Upper lobe of right lung (tissue), 1 donor: ENCODE data around the gene TGM5. TPM values are rescaled to one million over a fixed set of nuclear protein-coding genes. Genes with fewer than 3 reads are reported as not detected.
A peak's percentile ranks its signal among the peaks of the same experiment; 100 is the strongest.

Experiments
- ATAC-seq: fragments of 200-7000 bp; cut with Tn5 transposase; one replicate; pipeline ENCODE4 v1.9.1; 2020; ENCODE audit warnings: mild to moderate bottlenecking, moderate library complexity
- DNase-seq: peaks from one replicate; pipeline ENCODE4 v3.0.0-alpha.2; 2020
- H3K27ac ChIP-seq: fragments of 200-600 bp; one replicate; pipeline ENCODE4 v1.8.0; 2022
- H3K27me3 ChIP-seq: fragments of 200-600 bp; one replicate; pipeline ENCODE4 v1.8.0; 2022; ENCODE audit warnings: mild to moderate bottlenecking
- H3K36me3 ChIP-seq: fragments of 200-600 bp; one replicate; pipeline ENCODE4 v1.8.0; 2022
- H3K4me1 ChIP-seq: fragments of 200-600 bp; one replicate; pipeline ENCODE4 v1.8.0; 2022
- H3K4me3 ChIP-seq: fragments of 200-600 bp; one replicate; pipeline ENCODE4 v1.8.0; 2022; ENCODE audit warnings: mild to moderate bottlenecking
- H3K9me3 ChIP-seq: fragments of 200-600 bp; one replicate; pipeline ENCODE4 v1.8.0; 2022
- CTCF ChIP-seq: fragments of 200-600 bp; IDR thresholded peaks from one replicate; pipeline ENCODE4 v1.8.0; 2022; ENCODE audit warnings: antibody characterized with exemption
- intact Hi-C: fragments of 100-400 bp; cut with DNase I; formaldehyde crosslinking; loops from one replicate; pipeline ENCODE4 v1.11.0; 2022
- total RNA-seq: library from RNA; stranded (reverse); fragmentation: NEBNext Ultra II Directional; extraction: Animal tissue kit (Norgen Biotek cat#: 25700); gene quantifications from one replicate; pipeline ENCODE4 v1.2.1, GENCODE V29; 2021
- donor health status: DM: no; HTN: yes; CAD: no; lungs with severe emphysema.

Gene TGM5
- total RNA-seq, 1 donor from 2014 or later = not detected

GRCh38 chr15:43253431-43254403, 13.0 kb downstream of the TGM5 start:
- no peaks in the 10 kb centered on the region for H3K27me3 ChIP-seq
- DNase-seq = no peak
- no peak overlapping the region for H3K4me3 ChIP-seq
- no peaks in the 10 kb centered on the region for H3K4me1 ChIP-seq
- no peak overlapping the region for H3K27ac ChIP-seq
- no peak for TF ChIP-seq CTCF
- no peaks in the 10 kb centered on the region for H3K9me3 ChIP-seq
- peak; percentile 61 for ATAC-seq
- intact Hi-C loops = no loop called here
- no peaks in the 10 kb centered on the region for H3K36me3 ChIP-seq

GRCh38 chr15:43251871-43252250, 14.9 kb downstream of the TGM5 start:
- no peak overlapping the region for H3K4me3 ChIP-seq
- H3K9me3 ChIP-seq = no peaks in the 10 kb centered on the region
- H3K36me3 ChIP-seq = no peaks in the 10 kb centered on the region
- no peak for DNase-seq
- no peaks in the 10 kb centered on the region for H3K27me3 ChIP-seq
- no peak overlapping the region for H3K27ac ChIP-seq
- intact Hi-C loops = no loop called here
- ATAC-seq = no peak
- H3K4me1 ChIP-seq = no peaks in the 10 kb centered on the region
- TF ChIP-seq CTCF = no peak

- no peaks in the 10 kb centered on the region for H3K27me3 ChIP-seq
- DNase-seq (no peak), ATAC-seq (no peak)
- H3K9me3 ChIP-seq = no peaks in the 10 kb centered on the region
- H3K4me1 ChIP-seq = no peaks in the 10 kb centered on the region
- no peak for TF ChIP-seq CTCF
- H3K36me3 ChIP-seq = no peaks in the 10 kb centered on the region
- intact Hi-C loops = no loop called here
- no peak overlapping the region for H3K27ac ChIP-seq
- no peak overlapping the region for H3K4me3 ChIP-seq
Measured at GRCh38 chr15:43251185-43251870, 15.4 kb downstream of the TGM5 start.

GRCh38 chr15:43250785-43251184, 15.9 kb downstream of the TGM5 start:
- no peak for TF ChIP-seq CTCF
- H3K9me3 ChIP-seq = no peaks in the 10 kb centered on the region
- intact Hi-C loops = no loop called here

GRCh38 chr15:43249699-43250203, 17.0 kb downstream of the TGM5 start:
- Histone ChIP-seq H3K4me3 (no peak overlapping the region), H3K9me3 (no peaks in the 10 kb centered on the region), H3K27me3 (no peaks in the 10 kb centered on the region), H3K27ac (no peak overlapping the region), H3K4me1 (no peaks in the 10 kb centered on the region), H3K36me3 (no peaks in the 10 kb centered on the region)
- ATAC-seq (peak; percentile 39), DNase-seq (no peak)
- TF ChIP-seq CTCF = no peak
- intact Hi-C loops = no loop called here

More at GRCh38 chr15:43250785-43251184, 15.9 kb downstream of the TGM5 start:
- no peak for DNase-seq
- no peak overlapping the region for H3K4me3 ChIP-seq
- no peaks in the 10 kb centered on the region for H3K36me3 ChIP-seq
- H3K4me1 ChIP-seq = no peaks in the 10 kb centered on the region
- no peaks in the 10 kb centered on the region for H3K27me3 ChIP-seq
- H3K27ac ChIP-seq = no peak overlapping the region
- no peak for ATAC-seq
